HG03060 (cell line): Measurements from ENCODE around the gene GOLGA3.
"Not testable (repeated sequence)": the region's sequence is repeated elsewhere in the genome, so short reads cannot be mapped to it uniquely, and the experiment has no call there.

ENCODE experiments used
- ATAC-seq: cut with Tn5 transposase; IDR thresholded peaks from one replicate; pipeline ENCODE4 v1.9.1; 2021; ENCODE audit warnings: low read depth, moderate number of reproducible peaks; ENCODE audit not compliant: unreplicated experiment

Gene GOLGA3

GRCh38 chr12:132759359-132759758, 69.3 kb downstream of the GOLGA3 start:
- ATAC-seq, result no peak

- not testable (repeated sequence) for ATAC-seq
Measured at GRCh38 chr12:132758825-132759224, 69.8 kb downstream of the GOLGA3 start.

GRCh38 chr12:132754160-132754932, 74.3 kb downstream of the GOLGA3 start:
- no peak for ATAC-seq

- not testable (repeated sequence) for ATAC-seq
Measured at GRCh38 chr12:132753670-132754069, 75.0 kb downstream of the GOLGA3 start.

GRCh38 chr12:132748319-132748718, 80.3 kb downstream of the GOLGA3 start:
- ATAC-seq, result no peak

GRCh38 chr12:132747896-132748295, 80.8 kb downstream of the GOLGA3 start:
- ATAC-seq, result no peak

- no peak for ATAC-seq
Measured at GRCh38 chr12:132747395-132747794, 81.3 kb downstream of the GOLGA3 start.

GRCh38 chr12:132746613-132747012, 82.1 kb downstream of the GOLGA3 start:
- ATAC-seq, result no peak

GRCh38 chr12:132743831-132744230, 84.8 kb downstream of the GOLGA3 start:
- ATAC-seq, result no peak

- ATAC-seq, result no peak
Measured at GRCh38 chr12:132741620-132742019, 87.0 kb downstream of the GOLGA3 start.

- no peak for ATAC-seq
Measured at GRCh38 chr12:132740652-132741051, 88.0 kb downstream of the GOLGA3 start.

GRCh38 chr12:132740313-132740646, 88.4 kb downstream of the GOLGA3 start:
- ATAC-seq, result no peak

GRCh38 chr12:132739600-132740312, 88.9 kb downstream of the GOLGA3 start:
- no peak for ATAC-seq

GRCh38 chr12:132736913-132737312, 91.8 kb downstream of the GOLGA3 start:
- ATAC-seq, result no peak

GRCh38 chr12:132736378-132736777, 92.3 kb downstream of the GOLGA3 start:
- ATAC-seq, result no peak

- ATAC-seq, result no peak
Measured at GRCh38 chr12:132735496-132735895, 93.2 kb downstream of the GOLGA3 start.

- ATAC-seq, result no peak
Measured at GRCh38 chr12:132734206-132734605, 94.5 kb downstream of the GOLGA3 start.

- no peak for ATAC-seq
Measured at GRCh38 chr12:132731574-132731973, 97.1 kb downstream of the GOLGA3 start.

GRCh38 chr12:132730353-132730752, 98.3 kb downstream of the GOLGA3 start:
- no peak for ATAC-seq

- no peak for ATAC-seq
Measured at GRCh38 chr12:132729541-132730320, 98.9 kb downstream of the GOLGA3 start.

GRCh38 chr12:132728502-132728901, 100.2 kb downstream of the GOLGA3 start:
- ATAC-seq, result no peak
